DOHH2 (cell line): ENCODE data around the gene PECR.

ENCODE experiments used
- CTCF ChIP-seq: fragments of 200-600 bp; sonication (generic); IDR thresholded peaks from one replicate; pipeline ENCODE4 v1.5.1; 2014; ENCODE audit warnings: antibody characterized with exemption, mild to moderate bottlenecking, low read depth, low read length; ENCODE audit not compliant: poor library complexity, severe bottlenecking
- EZH2phosphoT487 ChIP-seq: fragments of 200-600 bp; sonication (generic); IDR thresholded peaks from 2 replicates; pipeline ENCODE4 v1.6.1; 2017; ENCODE audit warnings: borderline replicate concordance, mild to moderate bottlenecking, antibody characterized with exemption, low read length, moderate library complexity, mixed read lengths

DNA sequence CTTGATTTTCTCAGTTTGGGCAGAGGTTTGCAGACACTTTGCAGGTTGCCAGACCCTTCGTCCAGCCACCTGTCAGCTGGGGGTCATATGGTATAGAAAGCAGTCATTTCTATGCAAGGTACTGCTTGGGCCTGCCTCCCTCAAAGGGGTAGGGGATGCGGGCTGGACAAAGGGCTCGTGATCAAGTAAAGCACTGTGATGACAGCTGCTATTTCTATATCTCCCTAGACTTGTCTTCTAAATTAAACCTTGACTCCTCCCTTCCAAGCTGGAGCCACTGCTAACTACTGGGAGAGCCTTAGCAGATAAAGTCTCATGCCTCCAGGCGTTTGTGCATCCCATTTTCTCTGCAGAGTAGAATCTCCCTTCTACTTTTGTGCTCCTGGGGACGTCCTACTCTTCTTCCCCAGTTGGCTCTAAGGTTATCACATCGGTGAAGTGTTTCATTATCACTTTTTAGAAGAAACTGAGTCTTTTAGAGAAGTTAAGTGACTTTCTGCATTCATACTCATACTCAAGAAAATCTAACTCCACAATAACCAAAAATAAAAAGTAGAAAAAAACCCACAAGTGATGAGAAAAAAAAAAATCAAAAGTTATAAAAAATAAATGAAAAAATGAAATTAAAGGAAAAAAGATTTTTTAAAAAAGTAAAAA, 26.8 kb upstream of the PECR start:
- TF ChIP-seq CTCF: no peak
- TF ChIP-seq EZH2phosphoT487: no peak
